ENCODE results near the gene TNRC6B.
A peak's percentile ranks its signal among the peaks of the same experiment; 100 is the strongest.
"Not testable (repeated sequence)": the region's sequence is repeated elsewhere in the genome, so short reads cannot be mapped to it uniquely, and the experiment has no call there.

Gene TNRC6B

GRCh38 chr22:40183603-40184002, 5.9 kb downstream of the TNRC6B start:
- not testable (repeated sequence) for DNase-seq (ENCODE audit: low read depth)

- no peak for DNase-seq (ENCODE audit: low read depth)
These were observed 9.7 kb downstream of the TNRC6B start for GRCh38 chr22:40187389-40187788.

GRCh38 chr22:40189997-40190396, 12.3 kb downstream of the TNRC6B start:
- peak; percentile 46 for DNase-seq (ENCODE audit: low read depth)

GRCh38 chr22:40190501-40190900, 12.8 kb downstream of the TNRC6B start:
- DNase-seq (ENCODE audit: low read depth): no peak

- DNase-seq (ENCODE audit: low read depth): peak; percentile 25
These were observed 16.0 kb downstream of the TNRC6B start for GRCh38 chr22:40193429-40194421.

GRCh38 chr22:40194656-40195055, 16.9 kb downstream of the TNRC6B start:
- no peak for DNase-seq (ENCODE audit: low read depth)

- peak; percentile 94 for DNase-seq (ENCODE audit: low read depth)
These were observed 19.1 kb downstream of the TNRC6B start for GRCh38 chr22:40196628-40197360.

- not testable (repeated sequence) for DNase-seq (ENCODE audit: low read depth)
These were observed 19.7 kb downstream of the TNRC6B start for GRCh38 chr22:40197421-40197820.

- DNase-seq (ENCODE audit: low read depth): no peak
These were observed 21.0 kb downstream of the TNRC6B start for GRCh38 chr22:40198733-40199132.

- no peak for DNase-seq (ENCODE audit: low read depth)
These were observed 21.5 kb downstream of the TNRC6B start for GRCh38 chr22:40199223-40199622.

- DNase-seq (ENCODE audit: low read depth): no peak
These were observed 22.1 kb downstream of the TNRC6B start for GRCh38 chr22:40199852-40200251.

GRCh38 chr22:40200795-40201530, 23.2 kb downstream of the TNRC6B start:
- DNase-seq (ENCODE audit: low read depth): no peak

GRCh38 chr22:40202225-40202944, 24.7 kb downstream of the TNRC6B start:
- DNase-seq (ENCODE audit: low read depth): peak; percentile 10

- peak; percentile 32 for DNase-seq (ENCODE audit: low read depth)
These were observed 25.8 kb downstream of the TNRC6B start for GRCh38 chr22:40203572-40203971.

- peak; percentile 44 for DNase-seq (ENCODE audit: low read depth)
These were observed 26.8 kb downstream of the TNRC6B start for GRCh38 chr22:40204321-40205116.

- DNase-seq (ENCODE audit: low read depth): no peak
These were observed 28.8 kb downstream of the TNRC6B start for GRCh38 chr22:40206561-40206960.

GRCh38 chr22:40210818-40211217, 33.1 kb downstream of the TNRC6B start:
- no peak for DNase-seq (ENCODE audit: low read depth)

GRCh38 chr22:40211476-40212054, 33.8 kb downstream of the TNRC6B start:
- no peak for DNase-seq (ENCODE audit: low read depth)

- no peak for DNase-seq (ENCODE audit: low read depth)
These were observed 34.4 kb downstream of the TNRC6B start for GRCh38 chr22:40212121-40212520.

- no peak for DNase-seq (ENCODE audit: low read depth)
These were observed 35.8 kb downstream of the TNRC6B start for GRCh38 chr22:40213478-40213877.
